Endothelial cell of umbilical vein (primary cell): ENCODE measurements around the gene SNX24. TPM values are rescaled to one million over a fixed set of nuclear protein-coding genes. Genes with fewer than 3 reads are reported as not detected.

Experiments used
- BruUV-seq: library from RNA; stranded (reverse); fragments of 400-500 nt; replicated peaks from 2 replicates; lab custom pipeline; 2021; lab: Mats Ljungman, UMichigan
- CTCF ChIA-PET: fragments of 300-600, 350-600 bp; sonication (Branson Sonifier 250); formaldehyde crosslinking; loops from one replicate; lab custom pipeline; 2021; ENCODE audit warnings: antibody characterized with exemption, inconsistent platforms; lab: Charles Lee
- POLR2A ChIA-PET: fragments of 300-600, 350-600 bp; sonication (Branson Sonifier 250); formaldehyde crosslinking; loops from one replicate; lab custom pipeline; 2021; ENCODE audit warnings: antibody characterized with exemption, inconsistent platforms; lab: Charles Lee
- DNase-seq: peaks from one replicate; pipeline ENCODE4 v3.0.0-alpha.2; 2011; ENCODE audit warnings: low read depth, low spot score
- FAIRE-seq: peaks from 2 replicates; lab custom pipeline; 2011; peaks lifted over from hg19 to GRCh38; lab: Jason Lieb, UNC
- H2AFZ ChIP-seq: 2 replicates; pipeline ENCODE4 v1.6.0; 2012; ENCODE audit warnings: low read depth, low read length, control low read depth, inconsistent platforms
- H3K27ac ChIP-seq: 2 replicates; pipeline ENCODE4 v1.5.1; 2011; ENCODE audit warnings: low read depth, mild to moderate bottlenecking, control low read depth, low read length, moderate library complexity; ENCODE audit not compliant: insufficient read depth
- H3K27me3 ChIP-seq, 2 experiments: 2 replicates each; pipeline versions ENCODE4 v1.6.0 to v1.6.1; 2011; ENCODE audit warnings: low read length in 2 of 2, mixed read lengths in 1 of 2; ENCODE audit not compliant: control insufficient read depth in 2 of 2, insufficient read depth in 2 of 2
- H3K36me3 ChIP-seq, 2 experiments: 2 replicates in 1 of 2; 3 replicates in 1 of 2; pipeline ENCODE4 v1.5.1; 2011; ENCODE audit warnings: low read length in 2 of 2, mild to moderate bottlenecking in 1 of 2, moderate library complexity in 1 of 2; ENCODE audit not compliant: control insufficient read depth in 2 of 2, insufficient read depth in 2 of 2; ENCODE audit errors: extremely low read depth in 1 of 2
- H3K4me1 ChIP-seq: 3 replicates; pipeline ENCODE4 v1.5.1; 2011; ENCODE audit warnings: mild to moderate bottlenecking, low read length; ENCODE audit not compliant: control insufficient read depth, insufficient read depth; ENCODE audit errors: extremely low read depth
- H3K4me2 ChIP-seq: 2 replicates; pipeline ENCODE4 v1.6.1; 2011; ENCODE audit warnings: low read length, control low read depth, mixed read lengths; ENCODE audit not compliant: insufficient read depth
- H3K4me3 ChIP-seq, 3 experiments: fragments of 200-600 bp in 1 of 3; sonication (generic), shearing (Covaris generic) in 1 of 3; replicated peaks in 1 of 3; 2 replicates each; pipeline ENCODE4 v1.5.1; 2011 to 2016; ENCODE audit warnings: control low read depth in 3 of 3, low read length in 3 of 3, mild to moderate bottlenecking in 2 of 3, inconsistent platforms in 1 of 3, low read depth in 1 of 3, moderate library complexity in 1 of 3; ENCODE audit not compliant: insufficient read depth in 1 of 3
- H3K79me2 ChIP-seq: 2 replicates; pipeline ENCODE4 v1.6.0; 2012; ENCODE audit warnings: low read length, inconsistent platforms; ENCODE audit not compliant: control insufficient read depth, insufficient read depth
- H3K9ac ChIP-seq: replicated peaks from 2 replicates; pipeline ENCODE3; 2011; ENCODE audit warnings: low read length, control low read depth; ENCODE audit not compliant: insufficient read depth; ENCODE audit errors: extremely low read depth
- H3K9me1 ChIP-seq: replicated peaks from 3 replicates; pipeline ENCODE4 v1.6.0; 2011; ENCODE audit warnings: mild to moderate bottlenecking, low read length; ENCODE audit not compliant: control insufficient read depth, insufficient read depth; ENCODE audit errors: extremely low read depth
- H3K9me3 ChIP-seq: replicated peaks from 2 replicates; pipeline ENCODE4 v1.5.1; 2012; ENCODE audit warnings: low read length, inconsistent platforms; ENCODE audit not compliant: control insufficient read depth, insufficient read depth
- H4K20me1 ChIP-seq: replicated peaks from 2 replicates; pipeline ENCODE3; 2011; ENCODE audit warnings: mild to moderate bottlenecking, low read length; ENCODE audit not compliant: control insufficient read depth, insufficient read depth; ENCODE audit errors: extremely low read depth
- CTCF ChIP-seq, 2 donors: IDR thresholded peaks; 1 replicate in 1 of 2; 2 replicates in 1 of 2; pipeline ENCODE4 v1.5.1; 2011; ENCODE audit warnings: low read length in 2 of 2, mild to moderate bottlenecking in 2 of 2, moderate library complexity in 2 of 2, control low read depth in 1 of 2, inconsistent platforms in 1 of 2, low read depth in 1 of 2; ENCODE audit not compliant: insufficient read depth in 1 of 2; ENCODE audit errors: extremely low read depth in 1 of 2
- EZH2 ChIP-seq: IDR thresholded peaks from 2 replicates; pipeline ENCODE4 v1.6.1; 2012; ENCODE audit warnings: borderline replicate concordance, low read depth, mild to moderate bottlenecking, moderate library complexity, low read length, inconsistent platforms; ENCODE audit not compliant: severe bottlenecking
- FOS ChIP-seq: IDR thresholded peaks from 2 replicates; pipeline ENCODE4 v1.6.1; 2011; ENCODE audit warnings: mild to moderate bottlenecking, low read length, moderate library complexity, borderline replicate concordance; ENCODE audit not compliant: insufficient read depth
- GATA2 ChIP-seq: IDR thresholded peaks from 2 replicates; pipeline ENCODE4 v1.7.0; 2011; ENCODE audit warnings: low read depth, mild to moderate bottlenecking, moderate library complexity, mixed read lengths, low read length; ENCODE audit not compliant: insufficient read length, insufficient read depth
- JUN ChIP-seq: IDR thresholded peaks from 2 replicates; pipeline ENCODE4 v1.6.1; 2011; ENCODE audit warnings: borderline replicate concordance, low read depth; ENCODE audit not compliant: insufficient read length, insufficient read depth
- MAX ChIP-seq: IDR thresholded peaks from 2 replicates; pipeline ENCODE4 v1.6.1; 2011; ENCODE audit not compliant: insufficient read depth, insufficient read length
- MYC ChIP-seq: IDR thresholded peaks from one replicate; pipeline ENCODE4 v1.6.1; 2011; ENCODE audit warnings: mild to moderate bottlenecking, low read depth, low read length
- POLR2A ChIP-seq: IDR thresholded peaks from 2 replicates; pipeline ENCODE4 v1.6.1; 2012; ENCODE audit warnings: low read depth, mild to moderate bottlenecking, control low read depth, low read length
- POLR2AphosphoS5 ChIP-seq: IDR thresholded peaks from 2 replicates; pipeline ENCODE4 v1.6.1; 2012; ENCODE audit warnings: low read depth, mild to moderate bottlenecking, control low read depth, low read length, moderate library complexity; ENCODE audit not compliant: insufficient read depth
- dilution Hi-C: fragments of 300-500 bp; cut with MboI; formaldehyde crosslinking; loops from one replicate; pipeline ENCODE4 v1.15.0; 2019; ENCODE audit warnings: low sequenced_read_pairs; ENCODE audit not compliant: extremely low pct_ligation_motif_present
- intact Hi-C: fragments of 100-400 bp; cut with micrococcal nuclease; formaldehyde crosslinking; loops from one replicate; pipeline ENCODE4 v1.10.0; 2022
- polyA plus RNA-seq, 4 experiments: library from polyadenylated mRNA; depleted of rRNA in 3 of 4; stranded (reverse) in 3 of 4; unstranded in 1 of 4; fragments of >200 nt; gene quantifications; 2 replicates each; pipeline versions ENCODE4 v1.2.1 to v1.2.3, GENCODE V29; 2011 to 2012; ENCODE audit warnings: missing spikeins in 1 of 4
- total RNA-seq: library from RNA; stranded (reverse); gene quantifications from 2 replicates; pipeline ENCODE4 v1.2.3, GENCODE V29; 2021

Gene SNX24
- total and polyA plus RNA-seq, 2 donors (not counting 3 experiments of a cell fraction or from before 2014, with no cell fraction given) = 2.9 to 14.9 TPM

GRCh38 chr5:122951658-122952057, 106.2 kb downstream of the SNX24 start:
- Histone ChIP-seq H3K9me1 (no peaks in the 10 kb centered on the region), H3K9me3 (no peaks in the 10 kb centered on the region), H3K27ac (no peak overlapping the region), H3K79me2 (no peaks in the 10 kb centered on the region), H3K4me2 (no peak overlapping the region), H4K20me1 (no peaks in the 10 kb centered on the region), H3K4me1 (no peaks in the 10 kb centered on the region), H3K27me3 (no peaks in the 10 kb centered on the region), H3K9ac (no peak overlapping the region), H2AFZ (no peak overlapping the region), H3K36me3 (no peaks in the 10 kb centered on the region), H3K4me3 (no peak overlapping the region)
- dilution Hi-C loops (no loop called here), intact Hi-C loops (no loop called here)
- FAIRE-seq (no peak), DNase-seq (no peak)
- TF ChIP-seq FOS (no peak), GATA2 (no peak), EZH2 (no peak), MYC (no peak), MAX (no peak), POLR2AphosphoS5 (no peak), CTCF (IDR thresholded peaks at IDR 0.05; ENCODE audit: extremely low read depth in 1 of 2, insufficient read depth in 1 of 2, low read depth in 1 of 2, low read length in 2 of 2) (no peak), POLR2A (no peak), JUN (no peak)
- CTCF ChIA-PET = no interaction called here
- POLR2A ChIA-PET = interaction anchor here (0.7 kb wide), 1 partner anchor 178 kb away, joined by 3 read pairs; no protein-coding TSS in a partner anchor
- no TSS peak for BruUV-seq
